Activated CD4-positive, alpha-beta T cell treated with anti-CD3 and anti-CD28 coated beads for 36 hours (primary cell): ENCODE results near the gene MYH1. TPM values are rescaled to one million over a fixed set of nuclear protein-coding genes. Genes with fewer than 3 reads are reported as not detected.

Experiments used
- ATAC-seq: fragments of 200-7000 bp; cut with Tn5 transposase; one replicate; pipeline ENCODE4 v1.10.0; 2021; ENCODE audit warnings: mild to moderate bottlenecking, moderate library complexity
- CTCF ChIA-PET: fragments of 350-600 bp; sonication (Branson Sonifier 250); formaldehyde crosslinking; loops from one replicate; lab custom pipeline; 2021; ENCODE audit warnings: antibody characterized with exemption; lab: Charles Lee
- POLR2A ChIA-PET: fragments of 350-600 bp; sonication (Branson Sonifier 250); formaldehyde crosslinking; loops from one replicate; lab custom pipeline; 2021; ENCODE audit warnings: antibody characterized with exemption, inconsistent platforms; lab: Charles Lee
- DNase-seq: peaks from one replicate; pipeline ENCODE4 v3.0.0-alpha.2; 2020
- H3K27ac Mint-ChIP-seq: one replicate; pipeline ENCODE4 v1.8.0; 2021; ENCODE audit warnings: mixed read lengths
- H3K27me3 Mint-ChIP-seq: one replicate; pipeline ENCODE4 v1.8.0; 2021; ENCODE audit warnings: mixed read lengths
- H3K36me3 Mint-ChIP-seq: one replicate; pipeline ENCODE4 v1.8.0; 2021; ENCODE audit warnings: low read depth, mixed read lengths
- H3K4me1 Mint-ChIP-seq: one replicate; pipeline ENCODE4 v1.8.0; 2021; ENCODE audit warnings: mixed read lengths
- H3K4me3 Mint-ChIP-seq: one replicate; pipeline ENCODE4 v1.8.0; 2021; ENCODE audit warnings: mild to moderate bottlenecking, moderate library complexity, mixed read lengths
- H3K9me3 Mint-ChIP-seq: one replicate; pipeline ENCODE4 v1.8.0; 2021; ENCODE audit warnings: low read depth, mixed read lengths
- intact Hi-C, 2 experiments: fragments of 100-400 bp; cut with DNase I in 1 of 2; cut with micrococcal nuclease in 1 of 2; formaldehyde crosslinking; loops; one replicate each; pipeline versions ENCODE4 v1.14.2 to v1.15.1; 2022 to 2024; cut with DNase I, micrococcal nuclease
- total RNA-seq, 2 experiments: library from RNA; stranded (reverse); gene quantifications; one replicate each; pipeline ENCODE4 v1.2.3, GENCODE V29; 2021

MYH1 gene
- total RNA-seq, 2 experiments from 2014 or later, result not detected

DNA sequence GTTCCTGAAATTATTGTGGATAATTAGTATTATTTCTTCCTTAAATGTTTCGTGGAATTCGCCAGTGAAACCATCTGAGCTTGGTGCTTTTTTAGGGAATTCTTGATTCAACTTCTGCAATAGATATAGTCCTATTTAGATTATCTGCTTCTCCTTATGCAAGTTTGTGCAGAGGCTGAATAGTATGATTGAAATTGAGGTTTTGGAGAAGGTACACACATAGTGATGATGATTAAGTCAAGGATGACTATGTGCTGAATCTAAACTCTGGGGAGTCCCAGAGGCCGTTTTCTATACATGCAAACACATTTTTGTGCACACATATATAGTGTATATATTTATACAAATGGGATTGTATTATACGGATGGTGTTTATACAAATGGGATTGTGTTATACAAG is 43.8 kb downstream of the MYH1 start:
- Mint-ChIP-seq H3K9me3 (no peaks in the 10 kb centered on the region), H3K4me1 (no peaks in the 10 kb centered on the region), H3K36me3 (no peaks in the 10 kb centered on the region), H3K27ac (no peak overlapping the region), H3K4me3 (no peak overlapping the region), H3K27me3 (no peaks in the 10 kb centered on the region)
- DNase-seq (no peak), ATAC-seq (no peak)
- CTCF ChIA-PET, result no interaction called here
- intact Hi-C loops, result no loop called here
- POLR2A ChIA-PET, result no interaction called here

DNA sequence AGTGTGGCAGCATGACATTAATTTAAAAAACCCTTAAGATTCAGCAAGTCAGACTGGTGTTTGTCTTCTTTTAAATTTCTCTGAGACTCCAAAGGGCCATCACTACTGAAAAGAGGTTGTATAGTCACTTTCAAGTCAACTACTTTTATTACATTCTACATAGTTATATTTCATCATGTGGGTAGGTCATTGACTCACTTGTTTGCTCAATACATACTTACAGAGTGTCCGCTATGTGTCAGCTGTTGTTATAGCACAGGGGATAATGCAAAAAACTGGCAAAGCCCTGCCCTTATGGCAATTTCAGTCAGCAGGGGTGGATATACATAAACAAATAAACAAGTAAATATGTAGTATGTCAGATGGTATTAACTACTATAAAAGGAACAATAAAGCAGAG is 46.5 kb downstream of the MYH1 start:
- DNase-seq (no peak), ATAC-seq (no peak)
- H3K4me3 Mint-ChIP-seq, result no peak overlapping the region
- intact Hi-C loops, result no loop called here
- H3K27me3 Mint-ChIP-seq, result no peaks in the 10 kb centered on the region
- H3K4me1 Mint-ChIP-seq, result no peaks in the 10 kb centered on the region
- no peaks in the 10 kb centered on the region for H3K9me3 Mint-ChIP-seq
- CTCF ChIA-PET, result no interaction called here
- H3K27ac Mint-ChIP-seq, result no peak overlapping the region
- POLR2A ChIA-PET, result no interaction called here
- no peaks in the 10 kb centered on the region for H3K36me3 Mint-ChIP-seq

DNA sequence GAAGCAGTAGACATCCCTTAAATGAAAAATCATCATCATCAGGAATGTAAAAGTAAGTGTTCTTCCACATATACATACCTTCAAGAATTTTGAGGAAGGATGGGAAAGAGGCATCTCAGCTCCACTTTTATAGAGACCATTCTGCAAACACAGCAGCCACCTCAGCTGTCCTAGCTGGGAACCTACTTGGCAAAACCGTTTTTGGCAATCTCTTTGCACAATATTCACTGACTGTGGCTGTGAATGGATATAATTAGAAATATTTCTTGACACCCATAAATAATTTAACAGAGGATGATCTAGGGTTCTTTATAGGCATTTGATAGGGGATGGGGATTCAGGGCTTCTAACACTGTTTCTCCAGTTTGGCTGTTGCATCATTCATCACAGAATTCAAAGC is 48.9 kb downstream of the MYH1 start, which contains the start of gene MYH4:
TSS of gene MYH4 (minus strand) at position 101 of the 400 bp plus-strand sequence. CDS start 2,814 bp downstream, outside the sequence.
- intact Hi-C loops, result no loop called here
- no peak for ATAC-seq
- POLR2A ChIA-PET, result no interaction called here
- Mint-ChIP-seq H3K9me3 (no peaks in the 10 kb centered on the region), H3K27ac (no peak within 1 kb of the TSS), H3K27me3 (no peaks in the 10 kb centered on the region), H3K36me3 (no peaks in the 10 kb centered on the region), H3K4me3 (no peak within 1 kb of the TSS), H3K4me1 (no peaks in the 10 kb centered on the region)
- DNase-seq, result no peak
- CTCF ChIA-PET, result no interaction called here

DNA sequence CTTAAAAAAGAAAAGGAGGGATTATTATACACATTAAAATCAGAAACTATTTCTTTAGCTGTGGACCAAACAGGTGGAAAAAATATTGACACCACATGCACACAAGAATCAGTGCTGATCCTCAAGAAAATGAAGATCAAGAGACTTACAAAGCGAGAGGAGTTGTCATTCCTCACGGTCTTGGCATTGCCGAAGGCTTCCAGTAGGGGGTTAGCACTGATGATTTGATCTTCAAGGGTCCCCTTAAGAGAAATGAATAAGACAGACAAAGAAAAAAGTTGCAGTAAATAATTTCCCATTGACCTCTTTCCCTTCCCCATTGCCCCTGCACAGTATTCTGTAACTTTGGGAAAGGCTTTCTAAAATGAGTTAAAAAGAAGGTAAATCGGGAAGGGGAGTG is 54.9 kb downstream of the MYH1 start:
- ChIA-PET POLR2A (no interaction called here), CTCF (interaction anchor here (1.9 kb wide), 1 partner anchor 15 kb away, joined by 4 read pairs; no protein-coding TSS in a partner anchor)
- Mint-ChIP-seq H3K4me1 (no peaks in the 10 kb centered on the region), H3K9me3 (no peaks in the 10 kb centered on the region), H3K27ac (no peak overlapping the region), H3K36me3 (no peaks in the 10 kb centered on the region), H3K27me3 (peaks cover 3% of the 10 kb centered on the region), H3K4me3 (no peak overlapping the region)
- DNase-seq (no peak), ATAC-seq (no peak)
- intact Hi-C loops, result no loop called here

DNA sequence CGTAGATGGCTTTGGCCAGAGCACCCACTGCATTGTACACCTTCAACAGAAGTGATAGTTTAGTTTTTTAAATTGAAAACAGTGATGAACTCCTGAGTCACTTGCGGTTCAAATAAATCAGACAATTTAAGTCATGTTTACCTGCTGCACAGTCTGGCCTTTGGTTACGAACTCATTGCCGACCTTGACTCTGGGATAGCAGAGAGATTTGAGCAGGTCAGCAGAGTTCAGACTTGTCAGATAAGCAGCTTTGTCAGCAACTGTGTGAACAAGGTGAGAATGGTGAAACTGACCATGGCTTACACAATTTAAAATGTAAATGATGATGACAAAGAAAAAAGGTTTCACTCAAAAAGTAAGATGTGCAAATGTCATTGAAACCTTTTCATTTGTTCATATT is 58.3 kb downstream of the MYH1 start:
- intact Hi-C loops, result no loop called here
- H3K4me1 Mint-ChIP-seq, result no peaks in the 10 kb centered on the region
- ChIA-PET POLR2A (no interaction called here), CTCF (no interaction called here)
- H3K27ac Mint-ChIP-seq, result no peak overlapping the region
- H3K27me3 Mint-ChIP-seq, result peaks cover 3% of the 10 kb centered on the region
- ATAC-seq (no peak), DNase-seq (no peak)
- no peaks in the 10 kb centered on the region for H3K36me3 Mint-ChIP-seq
- H3K9me3 Mint-ChIP-seq, result no peaks in the 10 kb centered on the region
- no peak overlapping the region for H3K4me3 Mint-ChIP-seq

DNA sequence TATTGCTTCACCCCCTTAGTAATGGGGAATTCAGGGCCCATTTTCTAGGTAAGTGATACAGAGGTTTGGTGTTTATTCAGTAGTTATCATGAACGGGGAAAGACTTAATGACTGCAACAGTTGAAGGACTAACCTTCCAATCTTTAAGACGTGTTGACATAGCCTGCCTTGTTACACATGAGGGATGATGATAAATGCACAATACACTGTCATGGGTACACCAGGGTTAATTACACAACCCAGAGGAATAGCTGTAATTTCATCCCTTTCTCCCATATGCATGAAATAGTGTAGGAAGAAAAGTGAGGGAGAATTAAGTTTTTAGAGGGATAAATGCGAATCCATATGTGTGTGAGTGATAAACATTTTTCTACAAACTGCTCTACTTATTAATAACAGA is 59.6 kb downstream of the MYH1 start:
- no peaks in the 10 kb centered on the region for H3K9me3 Mint-ChIP-seq
- DNase-seq (no peak), ATAC-seq (no peak)
- peaks cover 5% of the 10 kb centered on the region for H3K27me3 Mint-ChIP-seq
- no peaks in the 10 kb centered on the region for H3K4me1 Mint-ChIP-seq
- H3K36me3 Mint-ChIP-seq, result no peaks in the 10 kb centered on the region
- CTCF ChIA-PET, result interaction anchor here (0.6 kb wide), 1 partner anchor 676 kb away, joined by 3 read pairs; no protein-coding TSS in a partner anchor
- POLR2A ChIA-PET, result no interaction called here
- no peak overlapping the region for H3K27ac Mint-ChIP-seq
- H3K4me3 Mint-ChIP-seq, result no peak overlapping the region
- intact Hi-C loops, result no loop called here

DNA sequence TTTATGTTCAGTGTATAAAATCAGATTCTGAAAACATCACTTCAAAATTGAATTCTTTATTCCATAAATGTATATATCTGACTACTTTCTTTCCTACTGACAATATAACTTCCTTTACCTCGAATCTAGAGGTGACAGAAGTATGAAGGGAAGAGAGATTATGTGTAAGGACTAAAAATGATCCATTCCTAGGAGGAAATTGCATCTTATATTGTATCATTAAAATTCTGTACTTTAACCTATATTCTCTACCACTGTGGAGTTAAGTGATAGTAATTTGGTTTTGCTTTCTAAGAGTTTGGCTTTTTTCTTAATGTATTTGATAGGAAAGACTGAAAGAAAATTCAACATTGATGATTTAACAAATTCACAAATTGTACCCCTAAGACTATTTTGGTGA is 60.4 kb downstream of the MYH1 start:
- DNase-seq (no peak), ATAC-seq (no peak)
- no peaks in the 10 kb centered on the region for H3K36me3 Mint-ChIP-seq
- no peaks in the 10 kb centered on the region for H3K9me3 Mint-ChIP-seq
- H3K4me1 Mint-ChIP-seq, result no peaks in the 10 kb centered on the region
- ChIA-PET CTCF (no interaction called here), POLR2A (no interaction called here)
- intact Hi-C loops, result no loop called here
- peaks cover 7% of the 10 kb centered on the region for H3K27me3 Mint-ChIP-seq
- H3K27ac Mint-ChIP-seq, result no peak overlapping the region
- H3K4me3 Mint-ChIP-seq, result no peak overlapping the region

DNA sequence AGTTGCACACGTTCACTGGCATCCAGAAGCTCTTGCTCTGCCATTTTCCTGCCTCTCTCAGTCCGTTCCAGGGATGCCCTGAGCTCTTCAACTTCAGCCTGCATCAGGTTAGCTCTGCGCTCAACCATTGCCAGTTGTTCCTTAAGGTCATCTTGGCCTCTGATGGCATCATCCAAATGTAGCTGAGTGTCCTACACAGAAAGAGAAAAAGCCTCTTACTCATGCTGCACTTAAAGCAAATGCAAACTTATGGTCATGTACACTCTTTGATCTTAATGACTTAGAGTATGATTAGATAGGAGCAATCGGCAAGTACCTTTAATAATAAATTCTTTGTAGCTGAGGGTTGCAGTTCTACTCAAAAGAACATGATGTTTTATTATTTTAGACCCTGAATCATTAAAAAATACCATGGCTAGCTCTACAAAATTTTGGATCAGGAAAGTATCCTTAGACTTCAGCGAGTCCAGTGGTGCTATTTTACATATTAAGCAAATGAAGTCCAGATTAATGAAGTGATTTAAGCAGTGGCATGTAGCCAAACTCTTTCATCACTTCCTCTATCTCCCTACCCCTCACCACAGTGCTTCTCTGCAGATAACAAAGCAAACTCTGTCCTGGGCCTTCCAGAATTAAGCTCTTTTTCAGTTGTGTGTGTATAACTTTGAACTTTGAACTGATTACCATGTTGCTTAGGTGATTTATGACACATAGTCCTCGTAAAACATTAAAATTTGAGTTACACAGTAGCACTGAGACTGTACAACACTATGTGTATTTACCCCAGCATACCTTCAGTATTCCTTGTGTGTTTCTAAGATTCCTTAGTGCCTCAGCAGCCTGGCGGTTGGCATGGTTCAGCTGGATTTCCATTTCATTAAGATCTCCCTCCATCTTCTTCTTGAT is 71.1 kb downstream of the MYH1 start:
- Mint-ChIP-seq H3K27ac (no peak overlapping the region), H3K4me1 (no peaks in the 10 kb centered on the region), H3K36me3 (no peaks in the 10 kb centered on the region), H3K27me3 (peaks cover 9% of the 10 kb centered on the region), H3K4me3 (no peak overlapping the region), H3K9me3 (no peaks in the 10 kb centered on the region)
- ChIA-PET CTCF (interaction anchor here (0.7 to 1.3 kb wide), 2 partner anchors 16 to 880 kb away, joined by 3 to 4 read pairs; no protein-coding TSS in a partner anchor), POLR2A (no interaction called here)
- ATAC-seq (no peak), DNase-seq (no peak)
- intact Hi-C loops, result no loop called here

Other genes with a start within 250 kb of the MYH1 start
- not detected for gene MYH13, start 145.5 kb downstream of the MYH1 start, total RNA-seq
- not detected for gene MYH8, start 96.6 kb downstream of the MYH1 start, total RNA-seq
- gene MYH4, start 49.0 kb downstream of the MYH1 start, total RNA-seq, result not detected
- gene MYH2, start 31.1 kb upstream of the MYH1 start, total RNA-seq, result not detected
- gene MYH3, start 138.8 kb upstream of the MYH1 start, total RNA-seq, result 1 to 10 TPM; 3.3 to 3.5 TPM
- 10 to 100 TPM; 39.7 to 42.3 TPM for gene SCO1, start 179.0 kb upstream of the MYH1 start, total RNA-seq
- 10 to 100 TPM; 11.2 to 12.8 TPM for gene ADPRM, start 179.1 kb upstream of the MYH1 start, total RNA-seq
- 1 to 10 TPM; 1.1 to 2.1 TPM for gene TMEM220, start 211.5 kb upstream of the MYH1 start, total RNA-seq